Endothelial cell of umbilical vein (primary cell): ENCODE measurements around the gene CLNK. TPM values are rescaled to one million over a fixed set of nuclear protein-coding genes. Genes with fewer than 3 reads are reported as not detected.

Experiments used
- BruUV-seq: library from RNA; stranded (reverse); fragments of 400-500 nt; replicated peaks from 2 replicates; lab custom pipeline; 2021; lab: Mats Ljungman, UMichigan
- CTCF ChIA-PET: fragments of 300-600, 350-600 bp; sonication (Branson Sonifier 250); formaldehyde crosslinking; loops from one replicate; lab custom pipeline; 2021; ENCODE audit warnings: antibody characterized with exemption, inconsistent platforms; lab: Charles Lee
- POLR2A ChIA-PET: fragments of 300-600, 350-600 bp; sonication (Branson Sonifier 250); formaldehyde crosslinking; loops from one replicate; lab custom pipeline; 2021; ENCODE audit warnings: antibody characterized with exemption, inconsistent platforms; lab: Charles Lee
- DNase-seq: peaks from one replicate; pipeline ENCODE4 v3.0.0-alpha.2; 2011; ENCODE audit warnings: low read depth, low spot score
- FAIRE-seq: peaks from 2 replicates; lab custom pipeline; 2011; peaks lifted over from hg19 to GRCh38; lab: Jason Lieb, UNC
- H2AFZ ChIP-seq: 2 replicates; pipeline ENCODE4 v1.6.0; 2012; ENCODE audit warnings: low read depth, low read length, control low read depth, inconsistent platforms
- H3K27ac ChIP-seq: 2 replicates; pipeline ENCODE4 v1.5.1; 2011; ENCODE audit warnings: low read depth, mild to moderate bottlenecking, control low read depth, low read length, moderate library complexity; ENCODE audit not compliant: insufficient read depth
- H3K27me3 ChIP-seq, 2 experiments: 2 replicates each; pipeline versions ENCODE4 v1.6.0 to v1.6.1; 2011; ENCODE audit warnings: low read length in 2 of 2, mixed read lengths in 1 of 2; ENCODE audit not compliant: control insufficient read depth in 2 of 2, insufficient read depth in 2 of 2
- H3K36me3 ChIP-seq, 2 experiments: 2 replicates in 1 of 2; 3 replicates in 1 of 2; pipeline ENCODE4 v1.5.1; 2011; ENCODE audit warnings: low read length in 2 of 2, mild to moderate bottlenecking in 1 of 2, moderate library complexity in 1 of 2; ENCODE audit not compliant: control insufficient read depth in 2 of 2, insufficient read depth in 2 of 2; ENCODE audit errors: extremely low read depth in 1 of 2
- H3K4me1 ChIP-seq: 3 replicates; pipeline ENCODE4 v1.5.1; 2011; ENCODE audit warnings: mild to moderate bottlenecking, low read length; ENCODE audit not compliant: control insufficient read depth, insufficient read depth; ENCODE audit errors: extremely low read depth
- H3K4me2 ChIP-seq: 2 replicates; pipeline ENCODE4 v1.6.1; 2011; ENCODE audit warnings: low read length, control low read depth, mixed read lengths; ENCODE audit not compliant: insufficient read depth
- H3K4me3 ChIP-seq, 3 experiments: fragments of 200-600 bp in 1 of 3; sonication (generic), shearing (Covaris generic) in 1 of 3; replicated peaks in 1 of 3; 2 replicates each; pipeline ENCODE4 v1.5.1; 2011 to 2016; ENCODE audit warnings: control low read depth in 3 of 3, low read length in 3 of 3, mild to moderate bottlenecking in 2 of 3, inconsistent platforms in 1 of 3, low read depth in 1 of 3, moderate library complexity in 1 of 3; ENCODE audit not compliant: insufficient read depth in 1 of 3
- H3K79me2 ChIP-seq: 2 replicates; pipeline ENCODE4 v1.6.0; 2012; ENCODE audit warnings: low read length, inconsistent platforms; ENCODE audit not compliant: control insufficient read depth, insufficient read depth
- H3K9ac ChIP-seq: replicated peaks from 2 replicates; pipeline ENCODE3; 2011; ENCODE audit warnings: low read length, control low read depth; ENCODE audit not compliant: insufficient read depth; ENCODE audit errors: extremely low read depth
- H3K9me1 ChIP-seq: replicated peaks from 3 replicates; pipeline ENCODE4 v1.6.0; 2011; ENCODE audit warnings: mild to moderate bottlenecking, low read length; ENCODE audit not compliant: control insufficient read depth, insufficient read depth; ENCODE audit errors: extremely low read depth
- H3K9me3 ChIP-seq: replicated peaks from 2 replicates; pipeline ENCODE4 v1.5.1; 2012; ENCODE audit warnings: low read length, inconsistent platforms; ENCODE audit not compliant: control insufficient read depth, insufficient read depth
- H4K20me1 ChIP-seq: replicated peaks from 2 replicates; pipeline ENCODE3; 2011; ENCODE audit warnings: mild to moderate bottlenecking, low read length; ENCODE audit not compliant: control insufficient read depth, insufficient read depth; ENCODE audit errors: extremely low read depth
- EZH2 ChIP-seq: IDR thresholded peaks from 2 replicates; pipeline ENCODE4 v1.6.1; 2012; ENCODE audit warnings: borderline replicate concordance, low read depth, mild to moderate bottlenecking, moderate library complexity, low read length, inconsistent platforms; ENCODE audit not compliant: severe bottlenecking
- FOS ChIP-seq: IDR thresholded peaks from 2 replicates; pipeline ENCODE4 v1.6.1; 2011; ENCODE audit warnings: mild to moderate bottlenecking, low read length, moderate library complexity, borderline replicate concordance; ENCODE audit not compliant: insufficient read depth
- GATA2 ChIP-seq: IDR thresholded peaks from 2 replicates; pipeline ENCODE4 v1.7.0; 2011; ENCODE audit warnings: low read depth, mild to moderate bottlenecking, moderate library complexity, mixed read lengths, low read length; ENCODE audit not compliant: insufficient read length, insufficient read depth
- JUN ChIP-seq: IDR thresholded peaks from 2 replicates; pipeline ENCODE4 v1.6.1; 2011; ENCODE audit warnings: borderline replicate concordance, low read depth; ENCODE audit not compliant: insufficient read length, insufficient read depth
- MYC ChIP-seq: IDR thresholded peaks from one replicate; pipeline ENCODE4 v1.6.1; 2011; ENCODE audit warnings: mild to moderate bottlenecking, low read depth, low read length
- POLR2A ChIP-seq: IDR thresholded peaks from 2 replicates; pipeline ENCODE4 v1.6.1; 2012; ENCODE audit warnings: low read depth, mild to moderate bottlenecking, control low read depth, low read length
- POLR2AphosphoS5 ChIP-seq: IDR thresholded peaks from 2 replicates; pipeline ENCODE4 v1.6.1; 2012; ENCODE audit warnings: low read depth, mild to moderate bottlenecking, control low read depth, low read length, moderate library complexity; ENCODE audit not compliant: insufficient read depth
- dilution Hi-C: fragments of 300-500 bp; cut with MboI; formaldehyde crosslinking; loops from one replicate; pipeline ENCODE4 v1.15.0; 2019; ENCODE audit warnings: low sequenced_read_pairs; ENCODE audit not compliant: extremely low pct_ligation_motif_present
- intact Hi-C: fragments of 100-400 bp; cut with micrococcal nuclease; formaldehyde crosslinking; loops from one replicate; pipeline ENCODE4 v1.10.0; 2022
- polyA plus RNA-seq, 4 experiments: library from polyadenylated mRNA; depleted of rRNA in 3 of 4; stranded (reverse) in 3 of 4; unstranded in 1 of 4; fragments of >200 nt; gene quantifications; 2 replicates each; pipeline versions ENCODE4 v1.2.1 to v1.2.3, GENCODE V29; 2011 to 2012; ENCODE audit warnings: missing spikeins in 1 of 4
- total RNA-seq: library from RNA; stranded (reverse); gene quantifications from 2 replicates; pipeline ENCODE4 v1.2.3, GENCODE V29; 2021
- TF ChIP-seq, protein P1 (sequence below): IDR thresholded peaks from 2 replicates; pipeline ENCODE4 v1.6.1; 2011; ENCODE audit not compliant: insufficient read depth, insufficient read length
- TF ChIP-seq, protein P2 (sequence below), 2 donors: IDR thresholded peaks; 1 replicate in 1 of 2; 2 replicates in 1 of 2; pipeline ENCODE4 v1.5.1; 2011; ENCODE audit warnings: low read length in 2 of 2, mild to moderate bottlenecking in 2 of 2, moderate library complexity in 2 of 2, control low read depth in 1 of 2, inconsistent platforms in 1 of 2, low read depth in 1 of 2; ENCODE audit not compliant: insufficient read depth in 1 of 2; ENCODE audit errors: extremely low read depth in 1 of 2

Gene CLNK
- total and polyA plus RNA-seq, 2 donors (not counting 3 experiments of a cell fraction or from before 2014, with no cell fraction given), result not detected

DNA sequence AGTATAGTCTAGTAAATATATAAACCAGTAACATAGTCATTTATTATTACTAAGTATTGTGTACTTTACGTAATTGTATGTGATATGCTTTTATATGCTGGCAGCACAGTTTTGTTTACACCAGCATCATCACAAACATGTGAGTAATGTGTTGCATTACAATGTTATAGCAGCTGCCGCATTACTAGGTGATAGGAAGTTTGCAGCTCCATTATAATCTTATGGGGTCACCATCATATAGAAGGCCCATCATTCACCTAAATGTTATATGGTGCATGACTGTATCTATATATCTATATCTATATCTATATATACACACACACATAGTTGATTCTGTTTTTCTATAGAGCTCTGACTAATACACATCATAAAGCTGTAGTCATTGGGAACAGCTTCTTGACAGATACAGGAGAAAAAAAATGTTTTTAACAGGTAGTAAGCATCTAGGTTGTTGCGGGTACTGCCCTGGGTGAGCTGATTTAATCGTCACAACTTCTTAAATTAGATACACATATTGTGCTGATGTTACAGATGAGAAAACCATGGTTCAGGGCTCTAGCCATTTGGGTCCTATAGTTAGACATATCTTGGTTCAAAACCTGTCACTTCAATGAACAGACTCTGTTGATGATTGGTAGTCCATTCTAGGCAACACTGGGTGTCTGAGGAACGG lies 77.9 kb downstream of the CLNK start:
- H3K27me3 ChIP-seq, result no peaks in the 10 kb centered on the region
- no peaks in the 10 kb centered on the region for H3K9me1 ChIP-seq
- H3K79me2 ChIP-seq, result no peaks in the 10 kb centered on the region
- peak overlapping the region; percentile 71 for H3K27ac ChIP-seq
- DNase-seq (no peak), FAIRE-seq (no peak)
- H3K4me1 ChIP-seq, result peaks cover 16% of the 10 kb centered on the region
- no peak overlapping the region for H3K4me2 ChIP-seq
- TF ChIP-seq, protein P1, sequence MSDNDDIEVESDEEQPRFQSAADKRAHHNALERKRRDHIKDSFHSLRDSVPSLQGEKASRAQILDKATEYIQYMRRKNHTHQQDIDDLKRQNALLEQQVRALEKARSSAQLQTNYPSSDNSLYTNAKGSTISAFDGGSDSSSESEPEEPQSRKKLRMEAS, result no peak
- TF ChIP-seq POLR2AphosphoS5 (no peak), MYC (no peak), POLR2A (no peak), GATA2 (no peak), JUN (no peak), FOS (no peak), EZH2 (no peak)
- TF ChIP-seq, protein P2, sequence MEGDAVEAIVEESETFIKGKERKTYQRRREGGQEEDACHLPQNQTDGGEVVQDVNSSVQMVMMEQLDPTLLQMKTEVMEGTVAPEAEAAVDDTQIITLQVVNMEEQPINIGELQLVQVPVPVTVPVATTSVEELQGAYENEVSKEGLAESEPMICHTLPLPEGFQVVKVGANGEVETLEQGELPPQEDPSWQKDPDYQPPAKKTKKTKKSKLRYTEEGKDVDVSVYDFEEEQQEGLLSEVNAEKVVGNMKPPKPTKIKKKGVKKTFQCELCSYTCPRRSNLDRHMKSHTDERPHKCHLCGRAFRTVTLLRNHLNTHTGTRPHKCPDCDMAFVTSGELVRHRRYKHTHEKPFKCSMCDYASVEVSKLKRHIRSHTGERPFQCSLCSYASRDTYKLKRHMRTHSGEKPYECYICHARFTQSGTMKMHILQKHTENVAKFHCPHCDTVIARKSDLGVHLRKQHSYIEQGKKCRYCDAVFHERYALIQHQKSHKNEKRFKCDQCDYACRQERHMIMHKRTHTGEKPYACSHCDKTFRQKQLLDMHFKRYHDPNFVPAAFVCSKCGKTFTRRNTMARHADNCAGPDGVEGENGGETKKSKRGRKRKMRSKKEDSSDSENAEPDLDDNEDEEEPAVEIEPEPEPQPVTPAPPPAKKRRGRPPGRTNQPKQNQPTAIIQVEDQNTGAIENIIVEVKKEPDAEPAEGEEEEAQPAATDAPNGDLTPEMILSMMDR (IDR thresholded peaks at IDR 0.05; ENCODE audit: extremely low read depth in 1 of 2, insufficient read depth in 1 of 2, low read depth in 1 of 2, low read length in 2 of 2), result no peak
- H3K9me3 ChIP-seq, result no peaks in the 10 kb centered on the region
- no peak overlapping the region for H2AFZ ChIP-seq
- intact Hi-C loops, result no loop called here
- no TSS peak for BruUV-seq
- no peaks in the 10 kb centered on the region for H3K36me3 ChIP-seq
- ChIA-PET CTCF (interaction anchor here (1.0 to 3.6 kb wide), 6 partner anchors 12 to 109 kb away, joined by 3 to 13 read pairs (median 3); no protein-coding TSS in a partner anchor), POLR2A (no interaction called here)
- no peaks in the 10 kb centered on the region for H4K20me1 ChIP-seq
- dilution Hi-C loops, result loop anchor here (25.0 kb wide), 1 partner anchor 1131 kb away; no protein-coding TSS in a partner anchor
- H3K4me3 ChIP-seq, result no peak overlapping the region
- H3K9ac ChIP-seq, result no peak overlapping the region
